Central memory CD4-positive, alpha-beta T cell (primary cell): ENCODE measurements around the gene DNAJC8.
A peak's percentile ranks its signal among the peaks of the same experiment; 100 is the strongest.

Experiments
- DNase-seq: peaks from one replicate; pipeline ENCODE4 v3.0.0; 2022
- total RNA-seq, 3 experiments: gene quantifications; one replicate each; lab custom pipeline; 2026; lab: John Stamatoyannopoulos, UW

Gene DNAJC8, protein sequence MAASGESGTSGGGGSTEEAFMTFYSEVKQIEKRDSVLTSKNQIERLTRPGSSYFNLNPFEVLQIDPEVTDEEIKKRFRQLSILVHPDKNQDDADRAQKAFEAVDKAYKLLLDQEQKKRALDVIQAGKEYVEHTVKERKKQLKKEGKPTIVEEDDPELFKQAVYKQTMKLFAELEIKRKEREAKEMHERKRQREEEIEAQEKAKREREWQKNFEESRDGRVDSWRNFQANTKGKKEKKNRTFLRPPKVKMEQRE
- total RNA-seq = 42.8 to 150 (median 102) reads per million in 3 experiments

DNA sequence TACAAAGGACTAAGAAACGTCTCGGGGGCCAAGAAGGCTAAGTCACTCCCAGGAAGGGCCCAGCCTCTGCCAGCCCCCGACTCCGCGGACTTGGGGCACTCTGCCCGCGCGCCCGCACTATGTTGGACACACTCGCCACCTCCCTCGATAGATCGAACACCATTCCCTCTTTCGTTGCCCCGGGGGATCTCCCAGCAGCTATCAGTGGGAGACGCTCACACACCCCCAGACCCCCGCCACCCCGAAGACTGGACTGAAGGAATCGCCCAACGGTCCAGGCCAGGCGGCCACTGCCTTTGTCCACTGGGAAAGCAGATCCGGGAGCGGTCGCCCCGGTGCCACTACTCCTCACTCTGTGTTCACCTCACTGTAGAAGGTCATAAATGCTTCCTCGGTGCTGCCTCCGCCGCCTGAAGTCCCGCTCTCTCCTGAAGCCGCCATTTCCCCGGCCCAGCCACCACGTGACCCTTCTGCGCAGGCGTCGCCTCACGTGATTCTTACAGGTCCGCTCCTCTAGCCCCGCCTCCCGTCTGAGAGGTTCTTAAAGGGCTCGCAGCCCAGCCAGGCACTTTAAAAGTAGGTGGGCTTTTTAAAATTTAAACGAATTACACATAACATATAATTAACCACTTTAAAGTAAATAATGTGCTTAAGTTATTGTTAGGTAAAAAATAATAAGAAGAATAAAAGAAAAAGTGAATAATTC is at the start of gene DNAJC8:
TSS of gene DNAJC8 (minus strand) at position 472 of the 706 bp plus-strand sequence. CDS start at position 441, 31 bp downstream.
- DNase-seq = peak; percentile 88

DNA sequence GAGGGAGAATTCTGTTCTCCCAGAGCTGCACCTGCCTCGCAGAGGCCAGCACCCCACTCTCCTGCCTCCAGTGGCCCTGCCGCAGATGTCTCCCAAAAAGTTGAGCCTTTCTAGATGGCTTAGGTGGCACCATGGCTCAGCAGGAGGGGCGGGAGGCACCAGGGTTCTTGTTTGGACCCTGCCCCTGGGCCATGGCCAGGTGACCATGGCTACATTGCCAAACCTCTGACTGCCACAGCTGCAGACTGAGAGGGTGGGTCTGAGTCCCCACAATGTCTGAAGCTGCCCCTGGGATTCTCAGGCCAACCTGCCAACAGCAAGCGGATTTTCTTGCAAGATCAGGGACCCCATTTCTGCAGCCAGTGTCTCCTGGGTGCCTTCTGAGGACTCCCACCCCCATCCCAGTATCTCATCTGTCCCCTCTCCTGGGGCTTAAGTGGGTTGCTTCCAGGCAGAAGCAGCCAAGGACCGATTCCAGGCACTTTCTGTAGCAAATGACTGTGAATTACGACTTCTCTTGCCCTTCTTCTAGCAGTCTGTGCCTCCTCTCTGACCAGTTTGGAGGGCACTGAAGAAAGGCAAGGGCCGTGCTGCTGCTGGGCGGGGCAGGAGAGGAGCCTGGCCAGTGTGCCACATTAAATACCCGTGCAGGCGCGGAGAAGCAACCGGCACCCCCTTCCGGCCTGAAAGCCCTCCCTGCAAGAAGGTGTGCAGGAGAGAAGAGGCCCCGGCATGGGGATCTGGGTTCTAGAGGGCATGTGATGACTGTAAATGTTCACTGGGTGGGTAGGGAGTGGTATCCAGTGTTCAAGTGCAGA is 49.0 kb upstream of the DNAJC8 start:
- no peak for DNase-seq

DNA sequence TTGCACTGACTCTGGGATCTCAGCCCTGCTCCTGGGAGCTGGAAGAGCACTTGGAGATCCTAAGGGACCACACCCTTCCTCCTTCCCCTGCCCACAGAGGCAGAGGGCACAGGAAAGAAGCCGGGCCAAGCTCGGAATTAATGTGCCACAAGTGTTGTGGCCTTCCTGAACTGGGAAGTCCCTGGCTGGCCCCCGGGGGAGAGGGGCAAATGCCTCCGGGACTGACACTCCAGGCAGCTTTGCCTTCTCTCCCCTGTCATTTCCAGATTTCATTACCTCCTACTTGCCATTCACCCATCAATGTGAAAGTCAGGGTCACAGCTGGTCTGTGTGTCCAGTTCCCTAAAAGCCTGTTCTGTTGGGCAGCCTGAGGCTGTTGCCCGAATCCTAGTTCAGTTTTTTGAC is 48.1 kb upstream of the DNAJC8 start:
- DNase-seq = no peak

DNA sequence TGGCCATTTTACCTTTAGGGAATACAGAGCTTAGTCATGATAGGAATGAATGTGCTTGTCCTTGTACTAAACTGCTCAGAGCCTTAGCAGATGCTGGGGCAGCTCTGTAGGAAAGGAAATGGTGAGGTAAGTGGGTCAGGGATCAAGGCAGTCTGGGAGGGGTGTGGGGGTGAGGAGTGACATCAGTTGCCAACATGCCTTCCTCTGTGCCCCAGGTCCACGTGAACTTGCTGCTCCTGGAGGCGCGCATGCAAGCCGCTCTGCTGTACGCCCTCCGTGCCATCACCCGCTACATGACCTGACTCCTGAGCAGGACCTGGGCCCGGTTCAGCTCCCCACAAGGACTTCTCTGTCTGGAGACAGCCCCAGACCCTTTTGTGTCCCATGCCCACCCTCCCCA is 47.7 kb upstream of the DNAJC8 start:
- peak; percentile 35 for DNase-seq

DNA sequence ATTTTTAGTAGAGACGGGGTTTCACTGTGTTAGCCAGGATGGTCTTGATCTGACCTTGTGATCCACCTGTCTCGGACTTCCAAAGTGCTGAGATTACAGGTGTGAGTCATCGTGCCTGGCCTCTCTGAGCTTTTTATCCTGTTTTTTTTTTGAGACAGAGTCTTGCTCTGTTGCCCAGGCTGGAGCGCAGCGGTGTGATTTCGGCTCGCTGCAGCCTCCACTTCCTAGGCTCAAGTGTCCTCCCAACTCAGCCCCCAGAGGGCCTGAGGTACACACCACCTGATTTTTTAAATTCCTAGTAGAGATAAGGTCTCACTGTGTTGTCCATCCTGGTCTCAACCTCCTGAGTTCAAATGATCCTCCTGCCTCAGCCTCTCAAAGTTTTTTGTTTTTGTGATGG is 46.9 kb upstream of the DNAJC8 start:
- DNase-seq = no peak

DNA sequence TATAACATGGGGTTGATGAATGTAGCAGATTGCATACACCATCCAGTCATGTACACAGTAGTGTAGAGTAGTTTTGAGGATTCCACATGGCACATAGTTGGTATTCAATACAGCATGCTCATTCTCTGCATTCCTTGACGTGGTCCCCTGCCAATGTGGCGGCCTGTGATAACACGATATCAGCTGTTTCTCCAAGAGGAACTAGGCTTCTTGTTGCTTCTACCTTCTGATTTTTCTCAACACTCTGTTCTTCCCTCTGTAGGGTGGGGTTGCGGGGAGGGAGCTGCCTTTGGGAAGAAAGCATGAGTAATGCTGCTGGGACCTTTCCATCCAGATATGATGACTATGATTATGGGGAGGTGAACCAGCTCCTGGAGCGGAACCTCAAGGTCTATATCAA is 45.9 kb upstream of the DNAJC8 start:
- DNase-seq = no peak

DNA sequence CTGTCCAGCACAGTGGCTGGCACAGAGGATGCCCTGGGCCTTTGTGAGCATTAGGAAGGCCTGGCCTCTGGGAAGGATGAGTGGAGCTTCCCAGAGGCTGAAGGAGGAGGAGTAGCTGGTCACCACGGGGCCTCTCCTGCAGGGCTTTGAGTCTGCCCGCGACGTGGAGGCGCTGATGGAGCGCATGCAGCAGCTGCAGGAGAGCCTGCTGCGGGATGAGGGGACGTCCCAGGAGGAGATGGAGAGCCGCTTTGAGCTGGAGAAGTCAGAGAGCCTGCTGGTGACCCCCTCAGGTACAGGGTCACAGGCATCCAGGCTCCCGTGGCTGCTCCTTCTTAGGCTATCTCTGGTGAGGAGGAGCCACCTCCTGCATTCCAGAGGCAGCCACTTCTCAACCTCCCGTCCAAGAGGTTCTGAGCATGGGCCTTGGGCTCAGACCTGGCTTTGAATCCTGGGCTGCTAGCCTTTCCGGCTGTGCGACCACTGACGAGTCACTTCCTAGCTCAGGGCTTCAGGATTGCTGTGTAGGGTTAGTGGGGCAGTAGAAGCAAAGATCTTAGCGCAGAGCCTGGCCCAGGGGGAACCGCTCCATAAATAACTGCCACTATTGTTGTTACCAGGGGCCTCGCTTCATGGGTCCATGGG is 40.5 kb upstream of the DNAJC8 start:
- DNase-seq = no peak

DNA sequence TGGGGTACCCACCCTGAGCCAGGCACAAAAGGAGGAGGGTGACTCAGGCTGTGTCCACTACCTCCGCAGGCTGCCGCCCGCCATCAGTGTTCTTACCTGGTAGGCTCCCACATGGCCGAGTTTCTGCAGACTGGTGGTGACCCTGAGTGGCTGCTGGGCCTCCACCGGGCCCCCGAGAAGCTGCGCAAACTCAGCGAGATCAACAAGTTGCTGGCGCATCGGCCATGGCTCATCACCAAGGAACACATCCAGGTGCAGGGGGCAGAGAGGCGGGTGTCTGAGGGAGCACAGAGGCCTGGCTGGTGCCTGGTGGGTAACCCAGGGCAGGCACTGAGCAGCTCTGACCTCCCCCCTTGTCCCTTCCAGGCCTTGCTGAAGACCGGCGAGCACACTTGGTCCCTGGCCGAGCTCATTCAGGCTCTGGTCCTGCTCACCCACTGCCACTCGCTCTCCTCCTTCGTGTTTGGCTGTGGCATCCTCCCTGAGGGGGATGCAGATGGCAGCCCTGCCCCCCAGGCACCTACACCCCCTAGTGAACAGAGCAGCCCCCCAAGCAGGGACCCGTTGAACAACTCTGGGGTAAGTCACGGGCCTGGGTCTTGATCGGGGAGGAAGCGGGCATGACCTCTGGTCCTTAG is 39.5 kb upstream of the DNAJC8 start:
- DNase-seq = no peak

DNA sequence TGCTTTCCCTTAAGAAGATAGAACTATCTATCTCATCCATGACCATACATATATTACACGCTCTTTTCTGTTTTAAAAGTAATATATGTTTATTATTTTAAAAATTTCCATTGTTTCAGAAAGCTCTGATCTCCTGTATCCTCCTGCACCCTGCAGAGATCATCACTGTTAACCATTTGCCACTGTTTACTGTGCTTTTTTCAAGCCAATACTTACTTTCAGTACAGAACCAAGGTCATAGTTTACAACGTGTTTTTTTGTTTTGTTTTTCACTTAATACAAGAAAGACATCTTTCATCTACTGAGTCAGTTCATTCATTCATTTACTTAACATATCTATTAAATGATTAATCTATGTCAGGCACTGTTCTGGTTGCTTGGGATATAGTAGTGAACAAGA is 36.7 kb upstream of the DNAJC8 start:
- DNase-seq = no peak

DNA sequence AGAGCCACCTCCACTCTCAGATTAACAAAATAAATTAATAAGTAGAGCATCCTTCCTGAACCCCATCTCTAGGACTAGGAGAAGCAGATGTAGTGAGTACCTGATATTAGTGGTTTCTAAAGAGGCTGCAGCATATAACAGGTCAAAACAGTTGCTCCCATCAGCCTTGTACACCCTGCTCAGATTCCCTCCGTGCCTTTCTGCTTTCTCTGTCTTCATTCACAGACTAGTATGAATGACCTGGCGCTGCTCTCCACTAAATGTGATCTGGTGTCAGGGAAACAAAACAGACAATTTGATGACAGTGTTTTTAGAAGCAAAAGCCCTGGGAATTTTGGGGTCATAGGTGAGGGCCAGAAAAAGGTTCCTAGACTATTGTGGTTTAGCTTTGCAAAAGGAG is 34.8 kb upstream of the DNAJC8 start:
- no peak for DNase-seq

DNA sequence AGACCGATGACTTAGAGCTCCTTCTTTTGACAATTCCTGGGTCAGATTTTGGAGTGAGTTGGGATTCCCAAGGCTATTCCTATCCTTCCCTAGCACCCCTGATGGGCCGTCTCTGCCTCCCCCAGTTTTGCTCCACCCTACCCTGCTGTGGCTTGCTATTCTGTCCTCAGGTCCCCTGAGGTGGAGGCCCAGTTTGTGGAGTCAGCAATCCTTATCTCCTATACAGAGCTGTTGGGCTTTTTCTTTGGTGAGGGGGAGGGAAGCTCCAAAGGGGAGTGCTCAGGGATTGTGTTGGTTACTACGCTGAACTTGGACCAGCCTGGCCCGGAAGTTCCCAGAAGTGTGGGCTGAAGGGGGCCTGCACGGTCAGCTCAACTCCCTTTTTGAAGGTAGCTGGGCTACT is 34.1 kb upstream of the DNAJC8 start:
- no peak for DNase-seq

DNA sequence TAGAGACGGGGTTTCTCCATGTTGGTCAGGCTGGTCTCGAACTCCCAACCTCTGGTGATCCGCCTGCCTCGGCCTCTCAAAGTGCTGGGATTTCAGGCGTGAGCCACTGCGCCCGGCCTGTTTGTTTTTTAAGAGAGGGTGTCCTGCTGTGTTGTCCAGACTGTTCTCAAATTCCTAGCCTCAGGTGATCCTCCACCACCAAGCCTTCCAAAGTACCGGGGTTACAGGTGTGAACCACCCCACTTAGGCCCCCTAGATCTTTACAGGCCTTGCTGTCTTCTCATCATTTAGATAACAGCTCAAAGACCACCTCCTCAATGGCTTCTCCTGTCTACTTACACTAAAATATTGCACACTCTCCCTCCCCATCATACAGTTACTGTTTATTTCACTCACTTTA is 32.7 kb upstream of the DNAJC8 start:
- DNase-seq = no peak

DNA sequence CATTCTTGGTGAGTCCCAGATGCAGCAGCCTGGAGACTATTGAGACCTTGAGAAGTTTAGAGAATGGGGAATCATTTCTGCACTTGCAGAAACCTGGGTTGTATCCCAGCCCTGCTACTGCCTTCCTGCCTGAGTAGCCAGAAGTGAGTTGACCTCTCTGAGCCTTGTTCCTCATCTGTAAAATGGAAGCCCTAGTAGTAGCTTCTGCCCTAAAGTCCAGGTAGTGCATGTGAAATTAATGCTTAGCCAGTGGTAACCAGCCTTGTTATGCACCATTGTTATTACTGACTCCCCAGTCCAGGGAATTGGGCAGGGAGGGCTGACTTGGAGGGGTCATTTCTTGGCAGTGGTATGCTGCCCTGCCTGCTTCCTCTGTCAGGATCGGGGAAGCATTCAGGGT is 32.1 kb upstream of the DNAJC8 start:
- DNase-seq = no peak

DNA sequence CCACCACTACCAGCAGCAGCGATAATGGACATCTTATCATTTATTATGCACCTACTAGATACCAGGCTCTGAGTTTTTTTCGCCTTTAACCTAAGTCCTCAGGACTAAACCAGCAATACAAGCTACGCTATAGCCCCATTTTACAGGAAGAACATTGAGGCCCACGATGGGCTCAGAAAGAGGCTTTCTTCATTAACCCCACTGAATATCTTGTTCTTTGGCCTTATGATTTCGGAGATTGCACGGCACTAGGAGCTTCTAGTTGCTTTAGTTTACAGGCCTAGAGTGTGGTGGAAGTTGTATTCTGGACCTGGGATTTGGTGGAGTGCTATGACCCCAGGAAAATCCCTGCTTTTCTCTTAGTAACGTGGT is 28.0 kb upstream of the DNAJC8 start:
- DNase-seq = no peak

DNA sequence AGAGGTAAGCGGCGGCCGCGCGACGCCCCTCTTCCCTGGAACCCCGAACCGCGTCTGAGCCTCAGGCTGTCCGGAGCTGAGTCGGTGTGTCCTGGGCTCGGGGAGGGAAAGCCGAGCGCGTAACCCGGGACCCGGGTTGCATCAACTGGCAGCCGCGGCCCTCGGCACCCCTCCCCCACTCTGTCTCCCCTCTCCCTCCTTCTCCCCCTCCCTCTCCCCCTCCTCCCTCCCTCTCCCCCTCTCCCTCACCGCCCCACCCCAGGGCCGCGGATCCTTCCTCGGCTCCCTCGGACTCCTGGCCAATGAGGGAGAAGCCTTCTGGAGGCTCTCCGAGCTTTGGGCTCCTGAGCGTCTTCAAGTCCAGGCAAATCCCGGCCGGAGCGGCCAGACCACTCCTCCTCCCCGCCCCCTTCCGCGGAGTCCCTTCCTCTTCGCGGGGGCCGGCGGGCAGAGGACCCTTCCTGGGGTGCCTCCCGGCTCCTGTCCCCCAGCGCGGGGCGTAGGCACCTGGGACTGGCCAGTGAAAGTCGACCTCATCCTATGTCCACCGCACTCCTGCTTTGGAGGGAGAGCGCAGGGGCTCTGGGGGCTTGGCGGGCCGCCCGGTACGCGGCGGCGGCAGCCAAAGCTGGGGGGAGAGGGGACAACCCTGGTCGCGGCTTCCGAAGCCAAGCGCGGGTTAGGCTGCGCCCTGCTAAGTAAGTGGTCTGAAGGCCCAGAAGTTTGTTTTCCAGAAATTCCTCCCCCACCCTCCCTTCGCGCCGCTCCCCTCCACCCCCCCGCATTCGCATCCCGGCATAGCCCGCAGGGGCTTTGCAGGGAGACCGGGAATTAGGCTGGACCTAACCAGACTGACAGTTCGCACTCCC is 27.3 kb upstream of the DNAJC8 start:
- no peak for DNase-seq

DNA sequence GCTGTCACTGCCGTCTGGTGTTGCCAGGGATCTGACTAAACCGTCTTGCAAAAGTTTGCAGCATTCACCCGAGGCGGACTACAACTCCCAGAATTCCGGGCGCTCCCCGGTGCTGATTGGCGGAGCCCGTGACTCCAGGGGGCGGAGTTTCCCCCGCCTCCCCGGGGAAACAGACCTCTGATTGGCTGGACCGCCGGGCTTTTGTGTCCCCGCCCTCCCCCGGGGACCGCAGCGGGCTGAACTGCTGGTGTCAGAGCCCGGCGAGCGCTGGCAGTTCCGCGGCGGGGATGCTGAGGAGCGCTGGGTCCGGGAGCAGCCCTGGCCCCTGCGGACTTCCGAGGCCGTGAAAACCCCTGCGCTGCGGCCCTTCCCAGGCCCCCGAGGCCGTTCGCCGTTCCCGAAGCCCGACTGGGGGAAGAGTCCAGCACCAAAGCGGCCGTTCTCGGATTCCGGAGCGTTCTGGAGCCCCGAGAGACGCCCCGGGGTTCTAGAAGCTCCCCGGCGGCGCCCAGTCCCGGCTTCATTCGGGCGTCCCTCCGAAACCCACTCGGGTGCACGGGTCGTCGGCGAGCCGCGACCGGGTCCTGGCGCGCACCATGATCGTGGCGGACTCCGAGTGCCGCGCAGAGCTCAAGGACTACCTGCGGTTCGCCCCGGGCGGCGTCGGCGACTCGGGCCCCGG is 26.6 kb upstream of the DNAJC8 start, which contains the start of gene SESN2:
TSS of gene SESN2 (plus strand) at position 267 of the 682 bp plus-strand sequence. CDS start at position 597, 330 bp downstream.
- peak; percentile 98 for DNase-seq

DNA sequence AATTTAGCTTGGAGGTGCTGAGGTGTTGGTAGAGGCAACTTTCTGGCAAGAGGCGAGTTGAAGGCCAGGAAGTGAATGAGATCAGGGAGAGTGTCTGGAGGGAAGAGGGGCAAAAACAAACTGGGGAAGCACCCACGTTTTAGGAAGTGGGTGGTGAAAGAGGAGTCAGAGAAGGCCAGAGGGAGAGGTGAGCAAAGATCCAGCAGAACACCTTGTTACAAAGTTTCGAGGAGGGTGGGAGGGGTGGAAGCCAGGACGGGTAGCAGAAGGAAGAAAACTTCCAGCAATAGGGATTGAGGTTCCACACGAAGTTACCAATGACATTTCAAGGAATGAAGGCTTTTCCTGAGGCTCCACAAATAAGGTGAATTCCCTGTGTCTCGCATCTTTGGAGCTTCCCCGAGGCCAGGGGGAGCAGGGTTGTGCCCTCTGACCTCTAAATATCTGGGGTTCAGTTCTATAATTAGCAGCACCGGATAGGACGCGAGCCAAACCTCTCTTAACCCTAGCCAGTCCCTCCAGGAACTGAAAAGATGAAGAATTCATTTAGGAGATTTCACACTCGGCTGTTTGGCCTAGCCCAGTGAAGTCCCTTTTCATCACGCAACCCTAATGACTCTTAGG is 25.9 kb upstream of the DNAJC8 start:
- no peak for DNase-seq

DNA sequence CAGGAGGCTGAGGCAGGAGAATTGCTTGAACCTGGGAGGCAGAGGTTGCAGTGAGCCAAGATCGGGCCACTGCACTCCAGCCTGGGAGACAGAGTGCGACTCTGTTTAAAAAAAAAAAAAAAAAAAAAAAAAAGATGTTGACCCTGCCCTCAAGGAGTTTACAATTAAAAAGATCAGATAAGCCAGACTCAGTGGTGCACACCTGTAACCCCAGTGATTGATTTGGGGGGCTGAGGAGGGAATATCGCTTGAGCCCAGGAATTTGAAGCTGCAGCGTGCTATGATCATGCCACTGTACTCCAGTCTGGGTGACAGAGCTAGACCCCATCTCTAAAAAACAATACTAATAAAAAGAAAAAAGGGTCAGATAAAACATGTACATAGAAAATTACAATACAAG is 24.9 kb upstream of the DNAJC8 start:
- no peak for DNase-seq

DNA sequence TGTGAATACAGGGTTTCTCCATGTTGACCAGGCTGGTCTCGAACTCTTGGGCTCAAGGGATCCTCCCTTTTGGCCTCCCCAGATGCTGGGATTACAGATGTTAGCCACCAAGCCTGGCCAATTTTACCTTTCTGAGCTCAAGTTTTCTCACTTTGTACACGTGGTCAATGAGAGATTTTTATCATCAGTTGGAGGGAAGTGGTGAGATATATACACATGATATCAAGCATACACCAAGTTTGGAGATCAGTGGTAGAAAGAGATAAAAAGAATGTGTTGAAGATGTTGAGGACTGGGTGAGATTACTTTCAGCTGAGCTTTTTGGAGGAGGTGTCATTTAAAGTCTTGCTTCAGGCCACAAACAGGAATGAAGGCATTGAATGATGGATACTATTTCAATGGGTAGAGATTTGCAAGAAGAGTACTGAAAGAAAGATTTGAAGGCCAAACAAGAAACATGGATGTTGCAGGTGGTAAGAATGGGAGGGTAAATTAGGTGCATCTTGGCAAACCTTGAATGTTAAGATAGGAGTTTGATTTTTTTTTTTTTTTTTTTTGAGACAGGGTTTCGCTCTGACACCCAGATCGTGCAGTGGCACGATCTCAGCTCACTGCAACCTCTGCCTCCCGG is 23.5 kb upstream of the DNAJC8 start:
- DNase-seq = peak; percentile 68

DNA sequence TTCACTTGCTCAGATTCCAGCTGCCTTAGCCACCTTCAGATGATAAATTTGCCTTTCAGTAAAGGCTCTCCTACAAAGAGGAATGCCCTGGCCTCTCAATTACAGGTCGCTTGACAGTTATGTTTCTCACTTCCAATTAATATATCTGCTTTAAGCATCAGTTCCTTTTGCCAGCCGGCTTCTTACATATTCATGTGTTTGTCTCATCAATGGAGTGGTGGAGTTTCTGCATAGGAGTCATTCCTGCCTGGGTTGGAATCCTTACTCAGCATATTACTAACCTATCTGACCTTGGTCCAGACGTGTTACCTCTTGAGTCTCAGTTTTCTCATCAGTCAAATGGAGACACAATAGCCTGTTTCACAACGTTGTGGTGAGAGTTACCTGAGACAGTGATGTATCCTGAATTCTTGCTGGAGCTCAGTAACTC is 17.1 kb upstream of the DNAJC8 start:
- DNase-seq = no peak
